ENCODE measurements around the gene RAD54L2. TPM values are rescaled to one million over a fixed set of nuclear protein-coding genes. Genes with fewer than 3 reads are reported as not detected.
A peak's percentile ranks its signal among the peaks of the same experiment; 100 is the strongest.
"Not testable (repeated sequence)": the region's sequence is repeated elsewhere in the genome, so short reads cannot be mapped to it uniquely, and the experiment has no call there.

The RAD54L2 gene
- total RNA-seq, 2 donors from 2014 or later, result 37.8 to 41.1 TPM

- H3K36me3 Mint-ChIP-seq (ENCODE audit: low read depth); H3K4me3 Mint-ChIP-seq; H3K27ac Mint-ChIP-seq; H3K9me3 ChIP-seq (ENCODE audit: control insufficient read depth, low read length, poor library complexity, severe bottlenecking); ATAC-seq; H3K27me3 Mint-ChIP-seq; DNase-seq; H3K4me1 Mint-ChIP-seq: not testable (repeated sequence)
Measured at GRCh38 chr3:51520906-51521730, 17.4 kb upstream of the RAD54L2 start.

- Mint-ChIP-seq H3K4me3 (no peak overlapping the region), H3K4me1 (peaks cover 4% of the 10 kb centered on the region), H3K36me3 (ENCODE audit: low read depth) (no peaks in the 10 kb centered on the region), H3K27me3 (no peaks in the 10 kb centered on the region), H3K27ac (no peak overlapping the region)
- H3K9me3 ChIP-seq (ENCODE audit: control insufficient read depth, low read length, poor library complexity, severe bottlenecking), result no peaks in the 10 kb centered on the region
- DNase-seq, result no peak
- ATAC-seq, result no peak
Measured at GRCh38 chr3:51522273-51522962, 16.1 kb upstream of the RAD54L2 start.

GRCh38 chr3:51524874-51525273 is 13.6 kb upstream of the RAD54L2 start:
- not testable (repeated sequence) for H3K27ac Mint-ChIP-seq; H3K36me3 Mint-ChIP-seq (ENCODE audit: low read depth); H3K9me3 ChIP-seq (ENCODE audit: control insufficient read depth, low read length, poor library complexity, severe bottlenecking); ATAC-seq; DNase-seq; H3K27me3 Mint-ChIP-seq; H3K4me3 Mint-ChIP-seq; H3K4me1 Mint-ChIP-seq

GRCh38 chr3:51530485-51530884 is 8.0 kb upstream of the RAD54L2 start:
- Mint-ChIP-seq H3K27ac (no peak overlapping the region), H3K4me1 (no peaks in the 10 kb centered on the region), H3K4me3 (no peak overlapping the region), H3K36me3 (ENCODE audit: low read depth) (peaks cover 2% of the 10 kb centered on the region), H3K27me3 (peaks cover 14% of the 10 kb centered on the region)
- ATAC-seq (no peak), DNase-seq (no peak)
- H3K9me3 ChIP-seq (ENCODE audit: control insufficient read depth, low read length, poor library complexity, severe bottlenecking), result no peaks in the 10 kb centered on the region

GRCh38 chr3:51535146-51536019 is 3.1 kb upstream of the RAD54L2 start:
- no peak for ATAC-seq
- H3K27ac Mint-ChIP-seq, result no peak overlapping the region
- no peak overlapping the region for H3K4me3 Mint-ChIP-seq
- no peak for DNase-seq
- H3K36me3 Mint-ChIP-seq (ENCODE audit: low read depth), result peaks cover 2% of the 10 kb centered on the region
- peaks cover 18% of the 10 kb centered on the region for H3K4me1 Mint-ChIP-seq
- no peaks in the 10 kb centered on the region for H3K9me3 ChIP-seq (ENCODE audit: control insufficient read depth, low read length, poor library complexity, severe bottlenecking)
- H3K27me3 Mint-ChIP-seq, result peaks cover 14% of the 10 kb centered on the region

GRCh38 chr3:51537631-51538030 is 888 bp upstream of the RAD54L2 start:
- Mint-ChIP-seq H3K27ac (peak overlapping the region; percentile 81), H3K4me1 (peaks cover 20% of the 10 kb centered on the region), H3K4me3 (peak overlapping the region; percentile 97)
- ATAC-seq; H3K36me3 Mint-ChIP-seq (ENCODE audit: low read depth); H3K9me3 ChIP-seq (ENCODE audit: control insufficient read depth, low read length, poor library complexity, severe bottlenecking); H3K27me3 Mint-ChIP-seq; DNase-seq: not testable (repeated sequence)

GRCh38 chr3:51538115-51538458 is 432 bp upstream of the RAD54L2 start:
- peaks cover 20% of the 10 kb centered on the region for H3K4me1 Mint-ChIP-seq
- DNase-seq, result no peak
- H3K27ac Mint-ChIP-seq, result peak overlapping the region; percentile 81

GRCh38 chr3:51539291-51539941 is 897 bp downstream of the RAD54L2 start:
- Mint-ChIP-seq H3K27me3 (no peaks in the 10 kb centered on the region), H3K36me3 (ENCODE audit: low read depth) (no peaks in the 10 kb centered on the region), H3K27ac (peak overlapping the region; percentile 97), H3K4me3 (peak overlapping the region; percentile 97), H3K4me1 (peaks cover 20% of the 10 kb centered on the region)
- DNase-seq (peak in 2 of 3 donors; percentile 5 to 14), ATAC-seq (peak; percentile 48)
- H3K9me3 ChIP-seq (ENCODE audit: control insufficient read depth, low read length, poor library complexity, severe bottlenecking), result no peaks in the 10 kb centered on the region

More at GRCh38 chr3:51538115-51538458, 432 bp upstream of the RAD54L2 start:
- Mint-ChIP-seq H3K36me3 (ENCODE audit: low read depth) (no peaks in the 10 kb centered on the region), H3K4me3 (peak overlapping the region; percentile 97), H3K27me3 (no peaks in the 10 kb centered on the region)
- ATAC-seq, result no peak
- H3K9me3 ChIP-seq (ENCODE audit: control insufficient read depth, low read length, poor library complexity, severe bottlenecking), result no peaks in the 10 kb centered on the region

GRCh38 chr3:51542596-51542995 is 4.1 kb downstream of the RAD54L2 start:
- peaks cover 22% of the 10 kb centered on the region for H3K4me1 Mint-ChIP-seq
- ATAC-seq; H3K27ac Mint-ChIP-seq; H3K4me3 Mint-ChIP-seq; DNase-seq; H3K36me3 Mint-ChIP-seq (ENCODE audit: low read depth); H3K27me3 Mint-ChIP-seq; H3K9me3 ChIP-seq (ENCODE audit: control insufficient read depth, low read length, poor library complexity, severe bottlenecking): not testable (repeated sequence)

GRCh38 chr3:51544011-51544775 is 5.7 kb downstream of the RAD54L2 start:
- Mint-ChIP-seq H3K36me3 (ENCODE audit: low read depth) (no peaks in the 10 kb centered on the region), H3K4me3 (no peak overlapping the region), H3K27ac (peak overlapping the region; percentile 51), H3K4me1 (peaks cover 16% of the 10 kb centered on the region), H3K27me3 (no peaks in the 10 kb centered on the region)
- DNase-seq (no peak), ATAC-seq (no peak)
- no peaks in the 10 kb centered on the region for H3K9me3 ChIP-seq (ENCODE audit: control insufficient read depth, low read length, poor library complexity, severe bottlenecking)

GRCh38 chr3:51547274-51547673 is 8.8 kb downstream of the RAD54L2 start:
- no peak overlapping the region for H3K4me3 Mint-ChIP-seq
- no peak overlapping the region for H3K27ac Mint-ChIP-seq
- no peaks in the 10 kb centered on the region for H3K36me3 Mint-ChIP-seq (ENCODE audit: low read depth)
- H3K4me1 Mint-ChIP-seq, result peaks cover 7% of the 10 kb centered on the region
- no peaks in the 10 kb centered on the region for H3K27me3 Mint-ChIP-seq
- H3K9me3 ChIP-seq (ENCODE audit: control insufficient read depth, low read length, poor library complexity, severe bottlenecking), result no peaks in the 10 kb centered on the region
- ATAC-seq, result no peak
- DNase-seq, result no peak

- Mint-ChIP-seq H3K27me3 (no peaks in the 10 kb centered on the region), H3K36me3 (ENCODE audit: low read depth) (no peaks in the 10 kb centered on the region), H3K4me3 (no peak overlapping the region), H3K4me1 (peaks cover 7% of the 10 kb centered on the region), H3K27ac (peak overlapping the region; percentile 72)
- ATAC-seq (no peak), DNase-seq (no peak)
- H3K9me3 ChIP-seq (ENCODE audit: control insufficient read depth, low read length, poor library complexity, severe bottlenecking), result no peaks in the 10 kb centered on the region
Measured at GRCh38 chr3:51549311-51549710, 10.8 kb downstream of the RAD54L2 start.
